ENCODE results near the gene FERMT2. TPM values are rescaled to one million over a fixed set of nuclear protein-coding genes. Genes with fewer than 3 reads are reported as not detected.

The FERMT2 gene
- total and polyA plus RNA-seq, 9 of the 15 experiments (the other 6 are each of a cell fraction or from before 2014, with no cell fraction given): 0.10 to 1.3 (median 0.40) TPM

DNA sequence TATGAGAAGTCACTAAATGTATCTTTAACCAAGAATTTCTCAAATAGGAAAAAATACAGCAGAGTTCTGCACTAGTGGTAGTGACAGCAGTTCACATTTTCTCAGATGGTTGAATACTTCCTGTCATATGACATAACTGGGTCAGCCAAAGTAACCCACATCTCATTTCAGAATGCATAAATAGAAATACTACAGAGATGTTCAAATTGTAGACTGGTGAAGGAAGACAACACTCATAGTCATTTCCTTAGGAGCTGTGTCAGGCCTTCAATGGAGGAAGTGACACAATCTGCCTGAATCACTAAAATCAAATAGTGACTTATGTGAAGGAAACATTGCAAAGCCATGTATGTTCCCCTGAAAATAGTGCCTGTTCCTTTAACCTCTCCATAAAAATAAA is 32.4 kb downstream of the FERMT2 start:
- Histone ChIP-seq H3K36me3 (ENCODE audit: control insufficient read depth, insufficient read depth, low read length) (no peaks in the 10 kb centered on the region), H3K4me2 (ENCODE audit: insufficient read depth, low read length) (no peak overlapping the region), H3K4me1 (replicated peaks in 1 of 2; ENCODE audit: control insufficient read depth in 2 of 2, insufficient read depth in 2 of 2, low read length in 2 of 2) (no peaks in the 10 kb centered on the region), H3K9me3 (replicated peaks; ENCODE audit: control insufficient read depth, insufficient read depth, low read depth, low read length) (no peaks in the 10 kb centered on the region), H3K27me3 (ENCODE audit: control insufficient read depth in 2 of 2, insufficient read depth in 2 of 2, low read length in 2 of 2) (0 out of 5 replicates have a peak, but pooled peaks cover 0 to 2% of the 10 kb centered on the region in 2 experiments), H3K27ac (ENCODE audit: extremely low read depth, low read depth, low read length) (no peak overlapping the region), H3K4me3 (no peak overlapping the region), H4K20me1 (replicated peaks; ENCODE audit: control insufficient read depth, insufficient read depth, low read length) (no peaks in the 10 kb centered on the region), H2AFZ (ENCODE audit: low read depth, low read length) (no peak overlapping the region), H3K79me2 (ENCODE audit: control insufficient read depth, insufficient read depth, low read length) (no peaks in the 10 kb centered on the region), H3K9ac (ENCODE audit: insufficient read depth in 1 of 2, low read depth in 2 of 2, low read length in 2 of 2) (no peak overlapping the region), H3K9me1 (ENCODE audit: control insufficient read depth, insufficient read depth, low read length) (no peaks in the 10 kb centered on the region)
- intact Hi-C loops (cut with micrococcal nuclease) (no loop called here), in situ Hi-C loops (cut with MboI) (no loop called here)
- no TSS peak for BruUV-seq (replicated peaks)
- ChIA-PET POLR2A (interaction anchor here (0.8 kb wide), 1 partner anchor 13 kb away, joined by 4 read pairs; no protein-coding TSS in a partner anchor), CTCF (ENCODE audit: low intra/inter-chr PET ratio) (no interaction called here)
- no peak for ATAC-seq
- FAIRE-seq: no peak
- DNase-seq (ENCODE audit: extremely low read depth in 1 of 4, low spot score in 3 of 4): no peak
- no peak for TF ChIP-seq ZNF780A (CRISPR knock-in tag; IDR thresholded peaks at IDR 0.05)
- no peak for TF ChIP-seq SIN3A (IDR thresholded peaks at IDR 0.05; ENCODE audit: borderline replicate concordance in 2 of 2, control insufficient read depth in 1 of 2, low read depth in 2 of 2, low read length in 2 of 2)
- TF ChIP-seq, protein P1, sequence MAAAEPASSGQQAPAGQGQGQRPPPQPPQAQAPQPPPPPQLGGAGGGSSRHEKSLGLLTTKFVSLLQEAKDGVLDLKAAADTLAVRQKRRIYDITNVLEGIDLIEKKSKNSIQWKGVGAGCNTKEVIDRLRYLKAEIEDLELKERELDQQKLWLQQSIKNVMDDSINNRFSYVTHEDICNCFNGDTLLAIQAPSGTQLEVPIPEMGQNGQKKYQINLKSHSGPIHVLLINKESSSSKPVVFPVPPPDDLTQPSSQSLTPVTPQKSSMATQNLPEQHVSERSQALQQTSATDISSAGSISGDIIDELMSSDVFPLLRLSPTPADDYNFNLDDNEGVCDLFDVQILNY (CRISPR knock-in tag; IDR thresholded peaks at IDR 0.05): no peak
- TF ChIP-seq, protein P2, sequence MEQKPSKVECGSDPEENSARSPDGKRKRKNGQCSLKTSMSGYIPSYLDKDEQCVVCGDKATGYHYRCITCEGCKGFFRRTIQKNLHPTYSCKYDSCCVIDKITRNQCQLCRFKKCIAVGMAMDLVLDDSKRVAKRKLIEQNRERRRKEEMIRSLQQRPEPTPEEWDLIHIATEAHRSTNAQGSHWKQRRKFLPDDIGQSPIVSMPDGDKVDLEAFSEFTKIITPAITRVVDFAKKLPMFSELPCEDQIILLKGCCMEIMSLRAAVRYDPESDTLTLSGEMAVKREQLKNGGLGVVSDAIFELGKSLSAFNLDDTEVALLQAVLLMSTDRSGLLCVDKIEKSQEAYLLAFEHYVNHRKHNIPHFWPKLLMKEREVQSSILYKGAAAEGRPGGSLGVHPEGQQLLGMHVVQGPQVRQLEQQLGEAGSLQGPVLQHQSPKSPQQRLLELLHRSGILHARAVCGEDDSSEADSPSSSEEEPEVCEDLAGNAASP (IDR thresholded peaks at IDR 0.05): no peak
- TF ChIP-seq BRCA1 (IDR thresholded peaks at IDR 0.05): no peak
- TF ChIP-seq BRCA1 (CRISPR knock-in tag; IDR thresholded peaks at IDR 0.05): no peak
- no peak for TF ChIP-seq CBX1 (IDR thresholded peaks at IDR 0.05; ENCODE audit: low read depth)
- no peak for TF ChIP-seq CHD2 (IDR thresholded peaks at IDR 0.05; ENCODE audit: low read depth, low read length)
- no peak for TF ChIP-seq STAT5A (IDR thresholded peaks at IDR 0.05; ENCODE audit: borderline replicate concordance, low read length)
- TF ChIP-seq, protein P3, sequence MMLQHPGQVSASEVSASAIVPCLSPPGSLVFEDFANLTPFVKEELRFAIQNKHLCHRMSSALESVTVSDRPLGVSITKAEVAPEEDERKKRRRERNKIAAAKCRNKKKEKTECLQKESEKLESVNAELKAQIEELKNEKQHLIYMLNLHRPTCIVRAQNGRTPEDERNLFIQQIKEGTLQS (IDR thresholded peaks at IDR 0.05): no peak
- TF ChIP-seq, protein P3 (CRISPR knock-in tag; conservative IDR thresholded peaks at IDR 0.05): no peak
- TF ChIP-seq, protein P4, sequence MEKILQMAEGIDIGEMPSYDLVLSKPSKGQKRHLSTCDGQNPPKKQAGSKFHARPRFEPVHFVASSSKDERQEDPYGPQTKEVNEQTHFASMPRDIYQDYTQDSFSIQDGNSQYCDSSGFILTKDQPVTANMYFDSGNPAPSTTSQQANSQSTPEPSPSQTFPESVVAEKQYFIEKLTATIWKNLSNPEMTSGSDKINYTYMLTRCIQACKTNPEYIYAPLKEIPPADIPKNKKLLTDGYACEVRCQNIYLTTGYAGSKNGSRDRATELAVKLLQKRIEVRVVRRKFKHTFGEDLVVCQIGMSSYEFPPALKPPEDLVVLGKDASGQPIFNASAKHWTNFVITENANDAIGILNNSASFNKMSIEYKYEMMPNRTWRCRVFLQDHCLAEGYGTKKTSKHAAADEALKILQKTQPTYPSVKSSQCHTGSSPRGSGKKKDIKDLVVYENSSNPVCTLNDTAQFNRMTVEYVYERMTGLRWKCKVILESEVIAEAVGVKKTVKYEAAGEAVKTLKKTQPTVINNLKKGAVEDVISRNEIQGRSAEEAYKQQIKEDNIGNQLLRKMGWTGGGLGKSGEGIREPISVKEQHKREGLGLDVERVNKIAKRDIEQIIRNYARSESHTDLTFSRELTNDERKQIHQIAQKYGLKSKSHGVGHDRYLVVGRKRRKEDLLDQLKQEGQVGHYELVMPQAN (IDR thresholded peaks at IDR 0.05; ENCODE audit: borderline replicate concordance): no peak
- TF ChIP-seq, protein P5, sequence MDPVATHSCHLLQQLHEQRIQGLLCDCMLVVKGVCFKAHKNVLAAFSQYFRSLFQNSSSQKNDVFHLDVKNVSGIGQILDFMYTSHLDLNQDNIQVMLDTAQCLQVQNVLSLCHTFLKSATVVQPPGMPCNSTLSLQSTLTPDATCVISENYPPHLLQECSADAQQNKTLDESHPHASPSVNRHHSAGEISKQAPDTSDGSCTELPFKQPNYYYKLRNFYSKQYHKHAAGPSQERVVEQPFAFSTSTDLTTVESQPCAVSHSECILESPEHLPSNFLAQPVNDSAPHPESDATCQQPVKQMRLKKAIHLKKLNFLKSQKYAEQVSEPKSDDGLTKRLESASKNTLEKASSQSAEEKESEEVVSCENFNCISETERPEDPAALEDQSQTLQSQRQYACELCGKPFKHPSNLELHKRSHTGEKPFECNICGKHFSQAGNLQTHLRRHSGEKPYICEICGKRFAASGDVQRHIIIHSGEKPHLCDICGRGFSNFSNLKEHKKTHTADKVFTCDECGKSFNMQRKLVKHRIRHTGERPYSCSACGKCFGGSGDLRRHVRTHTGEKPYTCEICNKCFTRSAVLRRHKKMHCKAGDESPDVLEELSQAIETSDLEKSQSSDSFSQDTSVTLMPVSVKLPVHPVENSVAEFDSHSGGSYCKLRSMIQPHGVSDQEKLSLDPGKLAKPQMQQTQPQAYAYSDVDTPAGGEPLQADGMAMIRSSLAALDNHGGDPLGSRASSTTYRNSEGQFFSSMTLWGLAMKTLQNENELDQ (CRISPR knock-in tag; IDR thresholded peaks at IDR 0.05; ENCODE audit: borderline replicate concordance): no peak
- TF ChIP-seq ZKSCAN8 (CRISPR knock-in tag; IDR thresholded peaks at IDR 0.05): no peak
- no peak for TF ChIP-seq ZNF347 (CRISPR knock-in tag; IDR thresholded peaks at IDR 0.05; ENCODE audit: low read depth)
- TF ChIP-seq KLF1 (tag; IDR thresholded peaks at IDR 0.05): no peak

All from K562 (cell line).